GM18498 (cell line): ENCODE data around the gene WDR64.

ENCODE experiments used
- ATAC-seq: cut with Tn5 transposase; IDR thresholded peaks from one replicate; pipeline ENCODE4 v1.9.1; 2021; ENCODE audit warnings: mild to moderate bottlenecking, moderate library complexity; ENCODE audit not compliant: unreplicated experiment

WDR64 gene

DNA sequence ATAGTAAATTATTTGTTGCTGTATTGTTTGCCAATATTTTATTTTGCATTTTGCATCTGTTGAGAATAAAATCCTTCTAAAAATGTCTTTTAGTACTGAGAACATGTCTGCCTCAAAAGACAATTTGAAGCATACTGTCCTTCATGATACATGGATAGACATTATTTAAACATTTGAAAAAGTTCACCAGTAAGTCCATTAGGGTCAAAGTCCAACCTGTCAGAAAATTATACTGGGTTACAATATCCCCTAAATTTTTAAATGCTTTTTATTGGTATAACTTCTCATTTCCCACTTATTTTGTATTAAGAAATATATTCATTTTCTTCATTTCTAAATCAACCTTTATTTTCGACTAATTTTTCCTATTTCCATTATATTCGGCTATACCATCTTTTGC, 21.2 kb upstream of the WDR64 start:
- no peak for ATAC-seq

DNA sequence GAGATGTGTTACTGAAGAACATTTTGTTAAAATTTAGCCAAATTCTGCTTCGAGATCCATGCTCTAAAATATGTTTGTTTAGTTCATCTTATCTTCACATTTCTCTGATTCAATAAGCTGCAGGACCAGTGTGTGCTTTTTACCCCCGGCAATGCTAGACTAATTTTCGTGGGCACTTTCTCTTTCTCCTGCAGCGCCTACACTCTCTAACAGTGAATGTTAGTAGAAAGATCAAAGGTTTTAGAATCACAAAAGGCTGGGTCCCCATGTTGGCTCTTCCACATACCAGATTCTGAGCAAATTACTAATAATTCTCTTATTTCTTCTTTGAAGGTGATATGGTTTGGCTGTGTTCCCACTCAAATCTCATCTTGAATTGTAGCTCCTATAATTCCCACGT, 20.4 kb upstream of the WDR64 start:
- no peak for ATAC-seq

DNA sequence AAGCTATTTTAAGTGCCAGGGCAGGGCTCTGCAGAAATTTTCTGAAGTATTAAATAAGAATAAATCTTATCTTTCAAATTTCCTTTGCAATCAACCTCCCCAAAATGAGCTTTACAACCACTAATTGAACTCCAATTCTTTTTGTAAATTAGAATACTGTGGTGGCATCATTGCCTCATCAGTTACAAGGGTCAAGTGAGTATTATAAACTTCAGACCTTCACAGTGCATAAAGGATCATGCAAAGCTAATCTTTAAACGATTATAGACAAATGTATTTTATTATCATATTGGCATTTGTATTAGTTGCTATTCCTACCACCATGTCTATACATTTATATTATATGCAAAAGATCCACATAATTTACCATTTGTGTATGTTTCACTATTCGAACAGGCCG, 19.1 kb upstream of the WDR64 start:
- no peak for ATAC-seq

DNA sequence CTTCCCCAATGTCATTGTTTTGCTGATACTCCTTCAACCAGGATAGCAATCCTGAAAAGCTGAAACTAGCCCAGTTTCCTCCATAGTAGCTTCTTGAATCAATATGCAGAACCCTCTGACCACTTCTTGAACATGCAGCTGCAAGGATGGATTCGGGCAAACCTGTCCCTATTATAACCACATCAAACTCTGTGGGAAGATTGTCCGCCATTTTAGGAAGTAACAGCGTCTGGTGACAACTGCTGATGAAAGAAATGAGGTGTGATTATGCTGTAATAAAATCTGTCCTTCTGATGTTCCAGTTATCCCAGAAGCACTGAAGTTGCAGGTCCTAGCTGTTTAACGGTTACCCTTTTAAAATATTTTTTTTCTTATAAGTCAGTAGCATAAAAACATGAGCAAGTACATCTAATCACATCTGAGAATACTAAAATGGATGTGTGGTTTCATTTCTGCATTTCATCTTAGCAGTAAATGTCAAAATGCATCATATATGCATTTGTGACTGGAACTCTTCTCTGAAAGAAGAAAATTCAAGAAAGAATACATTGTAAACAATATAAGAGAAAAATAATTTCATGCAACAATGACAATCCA, 16.4 kb upstream of the WDR64 start:
- no peak for ATAC-seq

DNA sequence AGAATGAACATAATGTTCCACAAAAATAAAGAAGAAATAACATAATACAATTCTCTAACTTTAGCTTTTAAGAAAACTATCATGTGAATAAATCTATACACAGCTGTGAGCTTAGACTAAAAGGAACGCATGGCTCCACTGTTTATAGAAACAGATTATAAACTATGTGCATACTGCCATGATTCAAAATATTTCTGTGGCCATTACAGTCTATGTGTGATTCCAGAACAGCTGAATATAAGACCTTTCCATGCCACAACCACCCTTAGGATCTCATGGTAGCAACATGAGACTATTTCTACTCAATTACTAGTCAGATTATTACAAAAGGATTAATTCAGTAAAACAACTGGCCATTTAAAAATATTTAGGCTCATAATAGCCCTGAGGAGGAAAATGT, 15.8 kb upstream of the WDR64 start:
- ATAC-seq: no peak

DNA sequence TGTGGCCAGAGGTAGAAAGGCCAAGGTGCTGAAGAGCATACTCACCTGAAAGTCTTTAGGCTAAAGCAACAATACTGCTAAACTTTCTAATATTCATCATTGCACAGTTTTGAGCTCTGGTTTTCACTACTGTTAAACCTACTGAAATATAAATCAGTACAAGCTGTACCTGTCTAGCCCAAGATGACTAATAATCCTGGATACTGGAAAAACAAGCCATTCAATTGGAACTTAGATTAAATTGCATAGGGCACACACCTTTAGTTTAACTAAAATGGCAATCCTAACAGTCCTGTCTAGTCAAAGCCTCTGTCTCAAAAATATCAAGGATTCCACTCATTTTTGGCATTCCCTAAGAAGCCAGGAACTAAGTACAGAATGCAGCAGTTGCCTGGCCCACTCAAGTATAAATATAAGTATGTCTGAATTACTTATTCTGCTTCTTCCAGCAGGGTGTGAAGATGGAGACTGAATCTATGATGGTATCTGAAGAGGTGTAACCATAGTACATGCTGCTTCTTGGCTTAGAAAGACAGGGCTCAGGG, 15.0 kb upstream of the WDR64 start:
- ATAC-seq: no peak

DNA sequence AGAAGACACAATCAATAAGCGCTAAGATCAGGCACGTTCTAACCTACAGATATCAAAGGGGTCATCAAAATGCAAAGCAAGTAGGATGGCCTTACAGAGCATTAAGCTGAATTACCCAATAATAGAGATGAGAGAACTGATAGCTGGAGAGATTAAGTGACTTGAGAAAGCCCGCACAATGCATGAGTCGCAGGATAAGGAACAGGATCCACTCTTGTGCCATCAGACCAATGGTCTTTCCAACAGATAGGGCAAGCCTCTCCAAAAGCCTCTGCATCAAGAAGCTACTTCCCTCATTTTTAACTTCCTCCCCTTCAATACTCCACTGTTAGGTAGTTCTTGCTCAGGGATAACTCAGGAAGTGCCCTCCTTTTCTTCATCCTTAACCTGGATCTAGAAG, 14.5 kb upstream of the WDR64 start:
- no peak for ATAC-seq

DNA sequence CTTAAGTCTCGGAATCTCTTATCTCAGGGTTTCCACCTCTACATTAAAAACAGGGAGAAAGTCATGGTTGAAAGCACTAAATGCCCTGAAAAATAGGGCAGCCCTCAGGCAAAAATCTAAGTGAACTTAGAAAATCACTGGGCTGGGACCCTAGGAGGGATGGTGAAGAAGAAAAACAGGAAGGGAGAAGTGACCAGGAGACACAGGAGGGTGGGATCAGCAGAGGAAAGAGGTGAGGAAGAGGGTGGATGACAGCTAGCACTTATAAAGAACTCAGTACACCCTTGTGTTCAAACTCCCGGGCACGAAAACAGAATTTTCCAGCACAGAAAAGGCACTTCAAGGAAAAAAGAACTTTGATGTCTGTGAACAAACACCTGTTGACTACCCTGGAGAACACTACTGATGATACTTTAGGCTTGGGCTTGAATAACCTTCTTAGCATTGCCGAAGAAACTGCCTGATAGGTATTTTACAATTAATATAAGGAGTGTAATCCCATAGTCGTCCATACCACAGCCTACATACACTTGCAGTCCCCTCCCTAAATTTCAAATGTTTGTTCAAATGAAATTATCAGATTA, 13.9 kb upstream of the WDR64 start:
- ATAC-seq: no peak

DNA sequence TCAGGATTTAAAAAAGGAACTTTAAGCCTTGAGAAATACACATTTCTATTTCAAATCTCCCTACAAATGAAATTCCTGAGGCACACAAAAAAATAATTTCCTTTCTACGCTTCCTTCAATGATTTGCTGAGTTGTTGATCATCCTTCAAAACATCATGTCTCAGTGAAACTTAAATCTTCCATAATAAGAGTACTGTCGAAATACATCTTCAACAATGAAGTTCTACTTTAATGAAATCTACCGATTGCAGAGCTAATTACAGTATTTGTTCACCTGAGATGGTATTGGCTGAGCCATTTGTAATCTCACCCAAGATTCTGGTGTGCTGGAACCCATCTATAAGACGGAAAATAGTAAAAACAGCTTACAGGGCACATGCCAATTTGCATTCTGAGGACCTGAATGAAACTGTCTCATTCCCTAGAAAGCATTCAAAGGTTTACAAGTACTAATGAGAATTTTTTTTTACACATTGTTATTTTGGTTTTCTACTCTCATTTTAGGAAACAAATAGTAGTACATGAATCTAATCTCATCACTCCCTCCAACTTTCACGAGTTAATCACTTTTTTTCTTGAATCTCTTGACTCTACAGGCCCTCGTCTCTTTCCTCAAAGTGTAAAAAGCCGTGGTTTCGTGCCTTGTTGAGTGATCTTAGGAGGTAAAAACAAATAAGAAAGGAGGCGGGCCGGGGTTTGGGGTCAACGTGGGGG, 13.0 kb upstream of the WDR64 start:
- ATAC-seq: peak; percentile 2

DNA sequence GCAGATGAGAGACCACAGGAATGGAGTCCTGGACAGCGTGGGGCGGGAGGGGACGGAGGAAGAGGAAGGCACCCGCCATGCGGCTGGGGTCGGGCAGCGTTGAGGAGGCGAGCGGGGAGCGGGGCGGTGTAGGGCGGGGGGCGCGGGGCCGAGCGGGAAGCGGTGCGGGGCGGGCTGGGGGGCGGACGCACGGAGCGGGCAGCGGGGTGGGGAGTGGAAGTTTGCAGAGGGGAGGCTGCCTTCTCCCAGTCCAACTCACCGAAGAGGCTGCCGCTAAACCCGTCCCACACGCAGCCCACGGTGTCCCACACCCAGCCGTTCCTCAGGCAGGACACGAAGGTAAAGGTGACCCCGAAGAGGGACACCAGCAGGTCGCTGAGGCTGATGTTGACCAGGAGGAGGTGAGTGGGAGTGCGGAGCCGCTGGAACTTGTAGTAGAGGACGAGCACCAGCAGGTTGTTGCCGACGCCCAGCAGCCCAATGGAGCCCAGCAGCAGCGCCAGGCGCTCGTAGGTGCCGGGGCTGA, 12.4 kb upstream of the WDR64 start:
- ATAC-seq: peak; percentile 51

DNA sequence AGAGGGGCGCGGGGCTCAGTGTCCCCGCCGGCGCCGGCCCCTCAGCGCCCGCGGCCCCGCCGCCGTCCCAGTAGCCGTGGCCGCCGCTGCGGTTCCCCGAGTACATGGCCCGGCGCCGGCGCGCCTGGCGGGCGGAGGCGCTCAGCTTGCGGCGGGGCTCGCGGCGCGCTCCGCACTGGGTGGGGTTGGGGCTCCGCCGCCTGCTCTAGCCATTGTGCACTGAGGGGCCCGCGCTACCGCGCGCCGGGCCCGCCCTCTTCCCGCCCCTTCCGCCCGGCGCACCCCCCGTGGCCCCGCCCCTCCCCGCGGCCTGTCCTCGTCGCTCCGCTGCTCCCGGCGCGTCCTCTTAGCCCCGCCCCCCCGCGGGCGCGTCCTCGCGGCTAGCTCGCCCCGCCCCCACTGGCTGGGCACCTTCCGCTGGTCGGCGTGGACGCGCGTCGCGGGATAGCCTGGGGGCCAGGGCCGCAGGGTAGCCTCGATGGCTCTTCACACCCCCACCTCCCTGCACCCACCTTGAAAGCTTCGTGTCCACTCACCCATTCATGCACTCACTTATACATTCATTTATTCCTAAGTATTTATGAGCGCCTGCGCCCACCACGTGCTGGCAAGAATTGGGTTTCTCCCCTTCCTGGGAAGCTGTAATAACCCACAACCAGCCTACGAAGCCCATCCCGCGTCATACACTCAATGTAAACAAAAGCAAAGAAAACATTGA, 11.8 kb upstream of the WDR64 start, which contains the start of the genes CHML and OPN3:
Gene CHML, minus strand, starts transcription at position 221 of the 718 bp plus-strand sequence. CDS start 4,603 bp downstream, outside the sequence.
Gene OPN3, minus strand, starts transcription at position 221 of the 718 bp plus-strand sequence. Its CDS starts 115 bp downstream, at position 106.
- peak; percentile 95 for ATAC-seq

DNA sequence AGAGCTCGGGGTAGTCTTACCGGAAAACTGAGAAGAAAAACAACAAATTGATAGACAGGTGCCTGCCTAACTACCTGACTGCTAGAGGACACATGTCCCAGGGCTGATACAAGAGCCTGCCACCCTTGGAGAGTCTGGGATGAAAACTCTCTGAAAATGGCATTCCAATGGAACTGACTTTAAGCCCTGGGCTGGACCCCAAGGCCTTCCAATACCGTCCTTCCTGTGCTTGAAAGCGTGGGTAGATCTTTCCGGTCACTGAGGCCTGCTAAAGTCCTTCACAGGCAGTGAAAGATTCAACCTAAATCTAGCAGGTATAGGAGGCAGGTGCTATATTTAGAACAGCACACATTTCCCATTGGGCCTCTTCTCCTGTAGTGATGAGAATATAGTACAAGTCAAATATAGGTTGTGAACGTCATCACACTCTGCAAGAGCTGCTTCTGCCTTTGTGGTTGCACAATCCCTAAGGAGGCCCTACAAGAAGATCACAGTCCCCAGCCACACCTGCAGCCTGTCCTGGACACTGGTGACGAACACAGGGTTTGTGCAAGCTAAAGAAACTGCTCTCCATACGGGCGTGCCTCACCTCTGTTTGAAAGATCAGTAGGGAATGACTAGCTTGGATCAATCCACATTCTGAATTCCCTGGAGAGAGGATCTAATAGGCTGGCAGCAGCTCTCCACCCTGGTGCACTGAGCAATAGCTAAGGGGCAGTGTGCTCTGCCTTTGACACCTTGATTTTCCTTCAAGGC, 11.0 kb upstream of the WDR64 start:
- no peak for ATAC-seq

DNA sequence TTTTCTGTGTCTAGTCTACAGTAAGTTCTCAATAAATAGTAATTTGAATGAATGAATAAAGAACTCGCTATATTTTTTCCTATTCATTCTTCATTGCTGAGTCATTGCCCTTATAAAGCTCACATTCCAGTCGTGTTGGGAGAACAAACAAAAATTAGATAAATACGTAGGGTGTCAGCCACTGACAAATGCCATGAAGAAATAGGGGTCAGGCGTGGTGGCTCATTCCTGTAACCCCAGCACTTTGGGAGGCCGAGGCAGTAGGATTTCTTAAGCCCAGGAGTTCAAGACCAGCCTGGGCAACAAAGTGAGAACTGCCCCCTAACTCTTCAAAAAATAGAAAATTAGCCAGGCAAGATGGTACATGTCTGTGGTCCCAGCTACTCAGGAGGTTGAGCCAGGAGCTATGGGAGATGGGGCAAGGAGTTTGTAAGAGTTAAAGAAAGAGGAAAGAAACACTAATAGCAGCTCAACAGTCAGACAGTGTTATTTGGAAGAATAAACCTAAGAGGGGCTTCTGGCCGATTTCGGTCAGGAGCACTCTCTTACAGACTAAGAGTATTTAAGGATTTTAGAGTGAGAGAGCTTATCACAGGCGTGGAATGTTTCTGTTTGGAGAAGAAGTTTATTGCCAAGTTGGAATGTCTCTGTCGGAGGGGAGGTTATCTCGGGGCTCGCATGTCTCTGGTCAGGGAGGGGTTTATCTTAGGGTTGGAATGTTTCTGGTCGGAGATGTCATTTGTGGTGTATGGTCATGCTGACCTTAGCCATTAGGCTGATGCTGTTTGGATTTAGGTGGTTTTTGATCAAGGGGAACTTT, 10.1 kb upstream of the WDR64 start:
- ATAC-seq: no peak

DNA sequence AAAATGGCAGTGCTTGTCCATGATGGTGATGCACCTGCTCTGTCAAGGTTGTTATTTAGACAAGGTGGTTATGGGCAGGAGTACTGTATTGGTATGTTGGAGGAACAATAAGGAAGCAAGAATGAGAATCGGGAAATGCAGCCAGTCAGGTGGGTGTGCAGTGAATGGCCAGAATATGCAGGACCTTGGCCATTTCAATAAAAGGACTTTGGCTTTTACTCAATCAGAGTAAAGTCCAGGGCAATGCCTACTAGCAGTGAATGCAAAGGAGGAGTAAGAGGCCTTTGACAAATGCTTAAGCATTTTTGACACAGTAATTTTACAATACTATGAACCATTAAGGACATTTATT, 9.5 kb upstream of the WDR64 start:
- ATAC-seq: no peak

DNA sequence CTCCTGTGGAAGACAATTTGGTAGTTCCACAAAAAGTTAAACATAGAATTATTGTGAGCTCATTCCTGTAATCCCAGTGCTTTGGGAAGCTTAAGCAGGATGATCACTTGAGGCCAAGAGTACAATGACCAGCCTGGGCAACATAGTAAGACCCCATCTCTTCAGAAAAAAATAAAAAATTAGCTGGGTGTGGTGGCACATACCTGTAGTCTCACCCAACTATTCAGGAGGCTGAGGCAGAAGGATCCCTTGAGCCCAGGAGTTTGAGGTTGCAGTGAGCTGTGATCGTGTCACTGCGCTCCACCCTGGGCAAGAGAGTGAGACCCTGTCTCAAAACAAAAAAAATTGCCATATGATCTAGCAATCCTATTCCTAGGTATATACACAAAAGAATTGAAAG, 7.8 kb upstream of the WDR64 start:
- no peak for ATAC-seq

DNA sequence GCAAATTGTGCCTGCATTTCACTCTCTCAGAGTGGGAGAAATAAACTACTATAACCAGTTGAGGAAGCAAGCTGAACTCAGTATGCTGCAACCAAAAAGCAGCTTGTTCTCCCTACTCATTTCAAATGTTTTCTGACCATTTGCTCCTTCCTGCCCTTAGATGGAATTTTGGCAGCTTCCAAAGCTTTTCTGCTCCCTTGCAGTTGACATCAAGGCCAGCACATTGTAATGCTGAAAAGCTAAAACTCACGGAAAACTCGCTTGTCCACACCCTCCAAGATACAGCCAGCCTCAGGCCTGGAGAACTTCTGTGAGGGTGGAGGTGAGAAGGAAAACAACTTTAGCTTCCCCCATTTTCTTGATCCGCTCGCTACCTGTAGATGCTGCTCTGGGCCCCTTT, 6.9 kb upstream of the WDR64 start:
- no peak for ATAC-seq

DNA sequence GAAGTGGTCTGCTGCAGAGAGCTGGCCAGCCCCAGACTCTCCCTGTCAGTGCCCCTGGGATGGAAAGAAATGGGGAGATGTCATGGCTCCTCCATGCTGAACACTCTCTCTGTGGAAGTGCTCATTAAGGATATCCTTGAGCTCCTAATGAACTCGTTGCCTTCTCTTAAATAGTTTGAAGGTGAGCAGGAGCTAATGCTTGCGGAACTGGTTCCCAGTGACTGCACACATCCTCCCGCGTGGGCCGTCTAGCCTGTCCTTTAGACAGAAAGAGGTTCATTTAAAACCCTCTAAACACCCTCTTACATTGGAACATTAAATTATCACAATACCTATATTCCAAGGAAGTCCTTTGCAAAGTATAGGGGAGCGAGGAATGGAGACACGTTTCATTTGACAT, 5.9 kb upstream of the WDR64 start:
- no peak for ATAC-seq

DNA sequence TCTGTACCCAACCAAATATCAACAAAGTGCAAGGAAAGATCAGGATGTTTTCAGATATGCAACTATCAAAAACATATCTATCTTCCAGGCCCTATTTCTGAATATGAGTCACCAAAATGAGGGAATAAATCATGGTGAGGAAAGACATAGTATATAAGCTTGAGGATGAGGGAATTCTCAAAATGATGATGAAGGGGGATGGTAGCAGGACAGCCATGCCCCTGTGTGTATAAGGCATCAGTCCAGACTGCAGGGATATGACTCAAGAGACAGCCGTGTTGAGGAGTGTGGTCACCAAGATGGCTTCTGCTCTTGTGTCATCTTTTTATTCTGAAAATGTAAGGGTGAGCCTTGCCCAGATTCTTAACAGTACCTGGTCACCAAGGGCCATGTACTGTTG, 4.4 kb upstream of the WDR64 start:
- ATAC-seq: no peak

DNA sequence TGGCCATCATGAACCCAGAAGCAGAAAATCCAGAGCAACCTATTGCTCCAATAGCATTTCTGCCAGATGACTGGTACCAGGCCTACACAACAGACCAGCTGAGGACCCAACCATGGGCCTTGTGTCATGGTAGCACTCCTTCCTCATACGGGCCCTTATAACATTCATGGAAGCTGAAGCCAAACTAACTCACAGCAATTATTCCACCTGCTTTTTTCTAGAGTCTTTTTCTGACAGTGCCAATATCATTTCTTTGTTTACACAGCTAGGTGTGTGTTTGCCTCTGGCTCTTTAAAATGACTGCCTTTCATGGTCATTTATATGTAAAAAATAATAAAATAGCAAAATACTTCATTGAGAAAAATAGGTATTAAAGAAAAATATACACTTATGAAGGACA, 3.9 kb upstream of the WDR64 start:
- ATAC-seq: no peak

DNA sequence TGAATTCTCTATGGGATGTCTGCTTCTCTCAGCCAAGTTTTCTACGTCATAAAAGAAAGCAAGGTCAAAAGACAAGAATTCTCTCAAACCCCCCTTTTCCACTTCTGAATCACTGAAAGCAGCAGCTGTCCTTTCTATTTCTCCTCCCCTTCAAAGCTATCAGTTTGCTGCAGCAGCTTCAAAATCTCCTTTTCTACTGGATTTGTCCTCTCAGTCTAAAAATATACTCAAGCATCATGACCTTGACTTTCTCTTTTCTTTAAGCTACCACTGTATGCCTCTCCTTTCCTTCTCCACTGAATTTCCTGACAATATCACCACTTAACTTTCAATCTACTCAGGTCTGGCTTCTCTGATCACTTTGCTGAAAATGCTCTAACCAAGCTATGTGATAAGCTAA, 1.9 kb downstream of the WDR64 start:
- ATAC-seq: no peak
